Peyer's patch (tissue), 4 donors: ENCODE results near the gene RALGDS.

Source experiments
- CTCF ChIP-seq, 6 experiments: fragments of 450-650 bp in 4 of 6; fragments of 200-600 bp in 2 of 6; sonication (generic) in 1 of 6; IDR thresholded peaks; one replicate each; pipeline ENCODE4 v1.5.1; 2017 to 2019; ENCODE audit warnings: antibody characterized with exemption in 6 of 6, mild to moderate bottlenecking in 3 of 6, moderate library complexity in 1 of 6
- POLR2A ChIP-seq, 2 donors: fragments of 450-650 bp; IDR thresholded peaks; one replicate each; pipeline ENCODE4 v1.5.1; 2017; ENCODE audit warnings: antibody characterized with exemption in 2 of 2, mild to moderate bottlenecking in 2 of 2, moderate library complexity in 2 of 2

GRCh38 chr9:133075925-133076630 is 45.0 kb downstream of the RALGDS start:
- no peak for TF ChIP-seq POLR2A (IDR thresholded peaks at IDR 0.05)
- no peak for TF ChIP-seq CTCF (IDR thresholded peaks at IDR 0.05)
